Heart right ventricle (tissue), 16 donors: ENCODE data around the gene PON1. TPM values are rescaled to one million over a fixed set of nuclear protein-coding genes. Genes with fewer than 3 reads are reported as not detected.

ENCODE experiments used
- ATAC-seq, 8 donors: fragments of 200-7000 bp; cut with Tn5 transposase; one replicate each; pipeline ENCODE4 v1.9.1; 2020; ENCODE audit warnings: mild to moderate bottlenecking in 8 of 8, moderate library complexity in 8 of 8, moderate number of reproducible peaks in 1 of 8
- DNase-seq, 2 donors: peaks; one replicate each; pipeline ENCODE4 v3.0.0-alpha.2; 2020
- H3K27ac ChIP-seq, 10 donors: fragments of 200-600 bp; sonication (generic) in 2 of 10; one replicate each; pipeline versions ENCODE4 v1.5.0 to v1.8.0; 2020 to 2022; ENCODE audit warnings: mild to moderate bottlenecking in 3 of 10
- H3K27me3 ChIP-seq, 7 donors: fragments of 200-600 bp; one replicate each; pipeline ENCODE4 v1.8.0; 2021 to 2022; ENCODE audit warnings: mild to moderate bottlenecking in 2 of 7
- H3K36me3 ChIP-seq, 9 donors: fragments of 200-600 bp; sonication (generic) in 1 of 9; one replicate each; pipeline versions ENCODE4 v1.5.0 to v1.8.0; 2020 to 2022; ENCODE audit warnings: mild to moderate bottlenecking in 2 of 9
- H3K4me1 ChIP-seq, 9 donors: fragments of 200-600 bp; sonication (generic) in 1 of 9; one replicate each; pipeline versions ENCODE4 v1.5.0 to v1.8.0; 2020 to 2022; ENCODE audit warnings: mild to moderate bottlenecking in 4 of 9
- H3K4me3 ChIP-seq, 10 donors: fragments of 200-600 bp; sonication (generic) in 2 of 10; one replicate each; pipeline versions ENCODE4 v1.5.0 to v1.8.0; 2020 to 2022; ENCODE audit warnings: mild to moderate bottlenecking in 7 of 10, moderate library complexity in 2 of 10
- H3K9me3 ChIP-seq, 11 donors: fragments of 200-600 bp in 10 of 11; sonication (generic) in 2 of 11; one replicate each; pipeline versions ENCODE4 v1.5.0 to v1.8.0; 2013 to 2022; ENCODE audit warnings: mild to moderate bottlenecking in 2 of 11, control low read depth in 1 of 11, moderate library complexity in 1 of 11
- WGBS, 2 donors: extraction: QIAGEN DNeasy Blood & Tissue Kit; methylation state at CpG; one replicate each; pipeline ENCODE4 v1.1.7; 2013; ENCODE audit warnings: inconsistent platforms in 1 of 2; 5-methylcytosine and 5-hydroxymethylcytosine counted together
- intact Hi-C, 10 donors: fragments of 100-400 bp; cut with DNase I; formaldehyde crosslinking; loops; one replicate each; pipeline versions ENCODE4 v1.11.1 to v1.14.2; 2022
- long read RNA-seq, 3 donors: library from polyadenylated mRNA; unstranded; transcript quantifications; one replicate each; pipeline ENCODE4 v2.0.0, GENCODE V29; 2020 to 2021
- polyA plus RNA-seq, 2 donors: library from polyadenylated mRNA; stranded (reverse); fragments of 200-250 nt; gene quantifications; one replicate each; pipeline ENCODE4 v1.2.3, GENCODE V29; 2013
- total RNA-seq, 10 donors: library from RNA; stranded (reverse); fragmentation: NEBNext Ultra II Directional in 3 of 10; extraction: Animal tissue kit (Norgen Biotek cat#: 25700) in 3 of 10; gene quantifications; one replicate each; pipeline versions ENCODE4 v1.2.1 to v1.2.4, GENCODE V29; 2021 to 2023
- TF ChIP-seq, protein P1 (sequence below), 9 donors: fragments of 200-600 bp; sonication (generic) in 2 of 9; IDR thresholded peaks; one replicate each; pipeline versions ENCODE4 v1.5.0 to v1.8.0; 2021 to 2022; ENCODE audit warnings: antibody characterized with exemption in 9 of 9, mild to moderate bottlenecking in 5 of 9, moderate library complexity in 1 of 9
- donor health status: Arrhythmogenic right ventricular cardiomyopathy.
- donor health status: ischemic (EF 13 %, LVEDD 7.1; RV severe dilation, severe dysfunction).
- donor health status: healthy with polysubstance abuse.
- donor health status: DM: no; HTN: yes; CAD: no.
- donor health status: DM: no; HTN: no; CAD: no.
- donor health status: ischemic (EF 25% LVEDD 6.9; RV normal size, moderate dysfunction).
- donor health status: ischemic (EF 25% LVEDD 5.7; RV mildly dilated, moderate dysfunction).
- donor health status: healthy.
- donor health status: DM: yes; HTN: yes; CAD: no.
- donor health status: Ischemic cardiomyopathy.
- donor health status: ischemic (EF 35%, LVEDD 5.7; RV mildly dilated, moderate dysfunction).
- donor health status: nonischemic (EF 11% LVEDD 7.7; RV severe dilation, severe dysfunction).
- donor health status: DM: yes; HTN: yes; CAD: no.
- donor health status: PGD.
- donor health status: ischemic (EF 29% LVEDD 5.4; RV normal size, mild dysfunction).
- donor health status: nonischemic (EF 23%, LVEDD 6.1; RV moderate dilation, normal function).

PON1 gene
- total RNA-seq: not detected
- under 1 TPM; 0.07 to 0.09 TPM for polyA plus RNA-seq
- long read RNA-seq, donor 1, partial matches to known transcripts: 0 of 1 reads
- long read RNA-seq, donor 1, other reads (novel, unspliced or antisense): 1 of 1 reads
- long read RNA-seq, donor 2: 0 reads
- long read RNA-seq, donor 3: 0 reads

DNA sequence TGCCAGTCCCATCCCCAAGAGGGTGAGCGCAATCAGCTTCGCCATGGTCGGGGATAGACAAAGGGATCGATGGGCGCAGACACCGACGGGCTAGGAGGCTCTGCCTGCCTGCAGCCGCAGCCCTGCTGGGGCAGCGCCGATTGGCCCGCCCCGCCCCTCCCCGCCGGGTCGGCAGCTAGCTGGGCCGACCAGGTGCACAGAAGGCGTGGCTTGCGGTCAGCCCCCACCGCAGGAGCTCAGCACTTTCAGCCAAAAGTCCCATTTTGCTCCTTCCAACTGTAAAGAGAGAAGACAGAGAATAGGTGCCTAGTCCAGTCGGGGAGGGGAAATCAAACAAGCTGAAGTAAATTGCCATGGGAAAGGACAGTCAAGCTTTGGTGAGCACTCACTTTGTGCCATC is at the start of gene PON1:
TSS of gene PON1 (minus strand) at position 102 of the 400 bp plus-strand sequence. CDS start at position 45, 57 bp downstream.
- DNase-seq: no peak
- Histone ChIP-seq H3K4me3 (no peak within 1 kb of the TSS), H3K27ac (no peak within 1 kb of the TSS), H3K4me1 (no peaks in the 10 kb centered on the region), H3K36me3 (no peaks in the 10 kb centered on the region), H3K9me3 (no peaks in the 10 kb centered on the region), H3K27me3 (peaks cover 0 to 42% (median 21%) of the 10 kb centered on the region in 7 donors)
- TF ChIP-seq, protein P1, sequence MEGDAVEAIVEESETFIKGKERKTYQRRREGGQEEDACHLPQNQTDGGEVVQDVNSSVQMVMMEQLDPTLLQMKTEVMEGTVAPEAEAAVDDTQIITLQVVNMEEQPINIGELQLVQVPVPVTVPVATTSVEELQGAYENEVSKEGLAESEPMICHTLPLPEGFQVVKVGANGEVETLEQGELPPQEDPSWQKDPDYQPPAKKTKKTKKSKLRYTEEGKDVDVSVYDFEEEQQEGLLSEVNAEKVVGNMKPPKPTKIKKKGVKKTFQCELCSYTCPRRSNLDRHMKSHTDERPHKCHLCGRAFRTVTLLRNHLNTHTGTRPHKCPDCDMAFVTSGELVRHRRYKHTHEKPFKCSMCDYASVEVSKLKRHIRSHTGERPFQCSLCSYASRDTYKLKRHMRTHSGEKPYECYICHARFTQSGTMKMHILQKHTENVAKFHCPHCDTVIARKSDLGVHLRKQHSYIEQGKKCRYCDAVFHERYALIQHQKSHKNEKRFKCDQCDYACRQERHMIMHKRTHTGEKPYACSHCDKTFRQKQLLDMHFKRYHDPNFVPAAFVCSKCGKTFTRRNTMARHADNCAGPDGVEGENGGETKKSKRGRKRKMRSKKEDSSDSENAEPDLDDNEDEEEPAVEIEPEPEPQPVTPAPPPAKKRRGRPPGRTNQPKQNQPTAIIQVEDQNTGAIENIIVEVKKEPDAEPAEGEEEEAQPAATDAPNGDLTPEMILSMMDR (IDR thresholded peaks at IDR 0.05): no peak
- WGBS, 2 donors: 14 to 21% methylated on average over 20 of the region's 20 CpGs
- intact Hi-C loops: no loop called here
- peak in 1 of 8 donors; percentile 10 for ATAC-seq

DNA sequence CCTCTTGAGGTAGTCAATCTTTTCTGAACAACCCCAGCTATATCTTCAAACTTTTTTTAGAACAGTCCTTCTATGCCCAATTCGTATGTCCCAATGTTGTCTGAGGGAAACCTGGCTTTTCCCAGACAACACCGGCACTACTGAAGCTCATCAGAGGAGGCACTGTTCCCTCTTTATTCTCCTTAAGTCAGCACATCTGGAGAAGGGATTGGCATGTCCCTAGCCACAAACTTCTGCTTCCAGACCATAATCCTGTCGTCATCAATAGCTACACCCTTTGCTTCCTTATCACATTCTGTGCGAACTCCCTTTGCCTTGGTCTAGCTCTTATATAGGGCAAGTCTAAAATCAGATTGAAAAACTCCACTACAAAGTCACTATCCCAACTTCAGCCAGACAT is 49.0 kb upstream of the PON1 start:
- 72 to 75% methylated on average over 4 of the region's 4 CpGs for WGBS, 2 donors
- ATAC-seq (no peak), DNase-seq (no peak)
- H3K27me3 ChIP-seq: no peaks in the 10 kb centered on the region
- H3K36me3 ChIP-seq: peaks cover 0 to 4% (median 0%) of the 10 kb centered on the region in 9 donors
- TF ChIP-seq, protein P1 (IDR thresholded peaks at IDR 0.05): no peak
- H3K9me3 ChIP-seq: peaks cover 0 to 4% (median 0%) of the 10 kb centered on the region in 11 donors
- no peak overlapping the region for H3K4me3 ChIP-seq
- intact Hi-C loops: no loop called here
- no peak overlapping the region for H3K27ac ChIP-seq
- no peaks in the 10 kb centered on the region for H3K4me1 ChIP-seq

DNA sequence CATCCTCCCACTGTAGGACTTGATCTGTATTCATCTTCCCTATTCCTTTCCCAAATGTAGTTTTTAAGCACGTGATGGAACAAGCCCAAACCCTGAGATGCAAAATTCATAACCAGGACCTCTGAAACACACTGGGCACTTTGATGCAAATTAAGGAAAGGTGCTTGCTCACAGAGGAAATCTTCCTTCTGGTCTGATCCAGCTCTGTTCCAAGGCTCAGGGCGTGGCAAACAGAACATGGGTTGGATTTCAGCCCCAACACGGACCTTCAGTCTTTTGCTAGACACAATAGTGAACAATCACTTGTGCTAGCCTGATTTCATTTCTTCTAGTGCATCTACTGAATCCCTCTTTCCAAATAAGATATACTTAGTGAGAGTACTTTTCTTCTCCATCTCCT is 43.9 kb upstream of the PON1 start:
- TF ChIP-seq, protein P1 (IDR thresholded peaks at IDR 0.05): no peak
- Histone ChIP-seq H3K4me3 (no peak overlapping the region), H3K9me3 (no peaks in the 10 kb centered on the region), H3K36me3 (no peaks in the 10 kb centered on the region), H3K27me3 (no peaks in the 10 kb centered on the region), H3K4me1 (no peaks in the 10 kb centered on the region), H3K27ac (no peak overlapping the region)
- intact Hi-C loops: no loop called here
- WGBS, 2 donors: 90 to 91% methylated on average over 3 of the region's 3 CpGs
- ATAC-seq (no peak), DNase-seq (no peak)

DNA sequence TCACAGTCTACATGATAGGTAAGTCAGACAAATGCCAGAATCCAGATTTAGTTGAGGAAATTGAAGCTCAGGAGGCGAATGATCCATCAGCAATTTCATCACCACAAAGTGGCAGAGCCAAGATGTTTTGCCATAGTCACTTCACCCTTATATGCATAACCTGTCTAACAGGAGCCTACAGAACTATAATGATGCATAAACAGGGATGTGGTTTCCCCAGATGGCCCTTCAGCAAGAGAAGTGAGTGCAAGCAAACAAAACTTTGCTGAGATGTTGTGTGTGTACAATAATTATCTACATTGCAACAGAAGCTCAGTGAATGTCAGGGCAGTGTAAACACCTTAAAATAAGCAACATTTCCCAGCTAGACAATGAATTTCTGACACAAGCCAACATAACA is 43.3 kb upstream of the PON1 start:
- TF ChIP-seq, protein P1 (IDR thresholded peaks at IDR 0.05): no peak
- intact Hi-C loops: no loop called here
- Histone ChIP-seq H3K27me3 (no peaks in the 10 kb centered on the region), H3K27ac (no peak overlapping the region), H3K9me3 (no peaks in the 10 kb centered on the region), H3K36me3 (no peaks in the 10 kb centered on the region), H3K4me3 (no peak overlapping the region), H3K4me1 (no peaks in the 10 kb centered on the region)
- no peak for DNase-seq
- no peak for ATAC-seq
- 82 to 92% methylated on average over 1 of the region's 1 CpG for WGBS, 2 donors
